Breast epithelium (tissue), 3 donors: ENCODE measurements around the gene DGCR8.

Experiments used
- CTCF ChIP-seq, 3 donors: fragments of 450-650 bp; IDR thresholded peaks; one replicate each; pipeline ENCODE4 v1.5.1; 2016 to 2017; ENCODE audit warnings: antibody characterized with exemption in 3 of 3, mild to moderate bottlenecking in 3 of 3, moderate library complexity in 3 of 3
- POLR2AphosphoS5 ChIP-seq, 3 donors: sonication (generic); formaldehyde crosslinking; IDR thresholded peaks; one replicate each; pipeline ENCODE4 v1.6.1; 2017; ENCODE audit warnings: antibody characterized with exemption in 3 of 3

DNA sequence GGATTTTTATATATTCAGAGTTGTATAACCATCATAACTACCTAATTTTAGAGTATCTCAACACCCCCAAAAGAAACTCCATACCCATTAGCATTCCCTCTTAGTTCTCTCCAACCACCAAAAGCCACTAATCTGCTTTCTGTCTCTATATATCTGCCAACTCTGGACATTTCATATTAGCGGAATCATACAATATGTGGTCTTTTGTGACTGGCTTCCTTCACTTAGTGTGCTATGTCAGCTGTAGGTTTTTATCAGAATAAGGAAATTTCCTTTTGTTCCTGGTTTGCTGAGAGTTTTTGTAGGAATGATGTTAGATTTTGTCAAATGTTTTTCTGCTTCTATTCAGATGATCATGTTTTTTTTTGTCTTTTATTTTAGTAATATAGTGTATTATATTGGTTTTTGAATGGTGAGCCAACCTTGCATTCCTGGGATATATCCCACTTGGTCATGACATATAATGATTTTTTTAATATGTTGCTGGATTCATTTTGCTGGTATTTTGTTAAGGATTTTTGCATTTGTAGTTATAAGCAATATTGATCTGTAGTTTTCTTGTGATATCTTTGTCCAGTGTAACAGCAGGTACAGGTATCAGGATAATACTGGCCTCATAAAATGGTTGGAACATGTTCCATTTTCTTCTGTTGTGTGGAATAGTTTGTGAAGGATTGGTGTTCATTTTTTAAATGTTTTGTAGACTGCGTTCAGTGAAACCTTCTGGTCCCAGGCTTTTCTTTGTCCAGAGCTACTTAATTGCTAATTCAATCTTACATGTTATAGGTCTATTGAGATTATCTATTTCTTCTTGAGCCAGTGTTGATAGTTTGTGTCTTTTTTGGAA, 16.8 kb downstream of the DGCR8 start:
- TF ChIP-seq CTCF (IDR thresholded peaks at IDR 0.05) (no peak), POLR2AphosphoS5 (IDR thresholded peaks at IDR 0.05) (no peak)
